Transverse colon (tissue), 4 donors: ENCODE measurements around the gene TRIM36. TPM values are rescaled to one million over a fixed set of nuclear protein-coding genes. Genes with fewer than 3 reads are reported as not detected.

Experiments used
- DNase-seq: peaks from one replicate; pipeline ENCODE4 v3.0.0-alpha.2; 2019
- H3K27ac ChIP-seq, 4 donors: fragments of 200-600 bp; sonication (generic); 2 replicates each; pipeline ENCODE4 v1.5.1; 2016 to 2018; ENCODE audit warnings: inconsistent platforms in 4 of 4
- H3K27me3 ChIP-seq: fragments of 200-600 bp; sonication (generic); 2 replicates; pipeline ENCODE4 v1.5.1; 2017; ENCODE audit warnings: inconsistent platforms
- H3K36me3 ChIP-seq, 4 donors: fragments of 200-600 bp; sonication (generic); 2 replicates each; pipeline ENCODE4 v1.5.1; 2017 to 2019; ENCODE audit warnings: inconsistent platforms in 4 of 4
- H3K4me1 ChIP-seq, 4 donors: fragments of 200-600 bp; sonication (generic); 2 replicates each; pipeline ENCODE4 v1.5.1; 2017 to 2020; ENCODE audit warnings: inconsistent platforms in 4 of 4
- H3K4me3 ChIP-seq, 4 donors: fragments of 200-600 bp; sonication (generic); 1 replicate in 1 of 4; 2 replicates in 3 of 4; pipeline versions ENCODE4 v1.5.1 to v1.6.1; 2017 to 2019; ENCODE audit warnings: inconsistent platforms in 4 of 4
- H3K9me3 ChIP-seq, 2 donors: fragments of 200-600 bp; sonication (generic); 2 replicates each; pipeline ENCODE4 v1.5.1; 2017 to 2019; ENCODE audit warnings: inconsistent platforms in 2 of 2
- CTCF ChIP-seq, 5 experiments: fragments of 200-600 bp in 3 of 5; fragments of 450-650 bp in 2 of 5; sonication (generic) in 3 of 5; IDR thresholded peaks; 1 replicate in 2 of 5; 2 replicates in 3 of 5; pipeline ENCODE4 v1.5.1; 2016 to 2017; ENCODE audit warnings: antibody characterized with exemption in 5 of 5, inconsistent platforms in 3 of 5, mild to moderate bottlenecking in 2 of 5, moderate library complexity in 1 of 5
- EP300 ChIP-seq: sonication (generic); formaldehyde crosslinking; IDR thresholded peaks from one replicate; pipeline ENCODE4 v1.6.1; 2017; ENCODE audit warnings: antibody characterized with exemption, low read depth
- POLR2A ChIP-seq: fragments of 450-650 bp; IDR thresholded peaks from one replicate; pipeline ENCODE4 v1.6.1; 2016; ENCODE audit warnings: antibody characterized with exemption, mild to moderate bottlenecking, moderate library complexity
- POLR2AphosphoS5 ChIP-seq, 3 donors: sonication (generic); formaldehyde crosslinking; IDR thresholded peaks; one replicate each; pipeline ENCODE4 v1.6.1; 2016; ENCODE audit warnings: antibody characterized with exemption in 3 of 3
- WGBS, 2 donors: methylation state at CpG; one replicate each; pipeline ENCODE4 v1.1.5; 2018; ENCODE audit warnings: low coverage in 1 of 2; 5-methylcytosine and 5-hydroxymethylcytosine counted together
- in situ Hi-C, 4 donors: fragments of 200-750 bp; cut with MboI; loops; one replicate each; pipeline versions ENCODE4 v1.15.0 to v1.15.1; 2017; ENCODE audit warnings: low sequenced_read_pairs in 3 of 4, low pct_ligation_motif_present in 1 of 4, low pct_unique_long_range_greater_than_20kb in 1 of 4
- intact Hi-C: fragments of 100-400 bp; cut with DNase I; formaldehyde crosslinking; loops from one replicate; pipeline ENCODE4 v1.15.1; 2023; ENCODE audit warnings: low total_unique reads
- total RNA-seq, 4 donors: library from RNA; depleted of rRNA; stranded (reverse); fragments of >200 nt; gene quantifications; one replicate each; pipeline ENCODE4 v1.1.0, GENCODE V29; 2016

Gene TRIM36
- total RNA-seq = 10 to 100 TPM; 30.8 to 69.1 (median 38.2) TPM

- H3K27ac ChIP-seq = peak within 1 kb of the TSS; percentile 83 to 93 (median 90)
- in situ Hi-C loops = no loop called here
- no peaks in the 10 kb centered on the region for H3K9me3 ChIP-seq
- peaks cover 0 to 32% (median 20%) of the 10 kb centered on the region in 4 donors for H3K4me1 ChIP-seq
- H3K27me3 ChIP-seq = peaks cover 48% of the 10 kb centered on the region
- intact Hi-C loops = loop anchor here (10.0 kb wide), 1 partner anchor 75 kb away; no protein-coding TSS in a partner anchor
- 1% methylated on average over 46 of the region's 68 CpGs; no CpG with 5 or more reads in 1 of the 2 donors for WGBS, 2 donors
- DNase-seq = peak; percentile 96
- peak within 1 kb of the TSS; percentile 61 to 85 (median 66) for H3K4me3 ChIP-seq
- TF ChIP-seq CTCF (IDR thresholded peaks at IDR 0.05) (peak in 2 of 5 experiments; percentile 17 to 20), POLR2AphosphoS5 (IDR thresholded peaks at IDR 0.05) (peak; percentile 91 to 98 (median 94)), POLR2A (peak; percentile 93), EP300 (no peak)
- H3K36me3 ChIP-seq = no peaks in the 10 kb centered on the region
Measured at GRCh38 chr5:115169487-115170133, at the start of gene TRIM36. TSS of gene TRIM36 (minus strand) at chr5:115169908. CDS start at chr5:115169634, 274 bp downstream.

- intact Hi-C loops (no loop called here), in situ Hi-C loops (no loop called here)
- Histone ChIP-seq H3K4me1 (no peaks in the 10 kb centered on the region), H3K36me3 (peaks cover 0 to 25% (median 0%) of the 10 kb centered on the region in 4 donors), H3K27ac (no peak overlapping the region), H3K4me3 (no peak overlapping the region), H3K27me3 (no peaks in the 10 kb centered on the region), H3K9me3 (no peaks in the 10 kb centered on the region)
- no peak for DNase-seq
- WGBS, 2 donors = 44 to 55% methylated on average over 1 of the region's 1 CpG
- TF ChIP-seq CTCF (IDR thresholded peaks at IDR 0.05) (no peak), EP300 (no peak), POLR2AphosphoS5 (IDR thresholded peaks at IDR 0.05) (no peak), POLR2A (no peak)
Measured at GRCh38 chr5:115214541-115214940, 44.8 kb upstream of the TRIM36 start.

GRCh38 chr5:115209279-115209678, 39.6 kb upstream of the TRIM36 start:
- peak; percentile 36 for DNase-seq
- Histone ChIP-seq H3K36me3 (peaks cover 0 to 16% (median 0%) of the 10 kb centered on the region in 4 donors), H3K9me3 (no peaks in the 10 kb centered on the region), H3K27ac (no peak overlapping the region), H3K4me3 (no peak overlapping the region), H3K4me1 (peaks cover 0 to 5% (median 0%) of the 10 kb centered on the region in 4 donors), H3K27me3 (no peaks in the 10 kb centered on the region)
- in situ Hi-C loops = no loop called here
- intact Hi-C loops = no loop called here
- no peak for TF ChIP-seq EP300
- peak in 1 of 3 donors; percentile 7 for TF ChIP-seq POLR2AphosphoS5 (IDR thresholded peaks at IDR 0.05)
- 65 to 80% methylated on average over 3 of the region's 3 CpGs for WGBS, 2 donors

GRCh38 chr5:115202952-115203351, 33.2 kb upstream of the TRIM36 start:
- TF ChIP-seq POLR2AphosphoS5 (IDR thresholded peaks at IDR 0.05) = no peak
- TF ChIP-seq CTCF (IDR thresholded peaks at IDR 0.05) = no peak
- no peak for TF ChIP-seq POLR2A
- no peak for TF ChIP-seq EP300
- Histone ChIP-seq H3K4me3 (no peak overlapping the region), H3K9me3 (no peaks in the 10 kb centered on the region), H3K36me3 (no peaks in the 10 kb centered on the region), H3K27ac (no peak overlapping the region), H3K4me1 (no peaks in the 10 kb centered on the region), H3K27me3 (no peaks in the 10 kb centered on the region)
- intact Hi-C loops (no loop called here), in situ Hi-C loops (no loop called here)
- no peak for DNase-seq
- WGBS, 2 donors = 100% methylated on average over 1 of the region's 1 CpG
